Measurements from ENCODE around the gene OR51A7.

- no peak for TF ChIP-seq POLR2AphosphoS5 (IDR thresholded peaks at IDR 0.05; ENCODE audit: low read depth, low read length)
- no peak for TF ChIP-seq TAF1 (IDR thresholded peaks at IDR 0.05; ENCODE audit: borderline replicate concordance, low read depth, low read length)
Observed at GRCh38 chr11:4919250-4919649, 15.7 kb downstream of the OR51A7 start, which contains the start of gene OR51G2.
